Measurements from ENCODE around the gene GKN1. TPM values are rescaled to one million over a fixed set of nuclear protein-coding genes. Genes with fewer than 3 reads are reported as not detected.

Gene GKN1
- total RNA-seq, 1 donor: 0.31 TPM

DNA sequence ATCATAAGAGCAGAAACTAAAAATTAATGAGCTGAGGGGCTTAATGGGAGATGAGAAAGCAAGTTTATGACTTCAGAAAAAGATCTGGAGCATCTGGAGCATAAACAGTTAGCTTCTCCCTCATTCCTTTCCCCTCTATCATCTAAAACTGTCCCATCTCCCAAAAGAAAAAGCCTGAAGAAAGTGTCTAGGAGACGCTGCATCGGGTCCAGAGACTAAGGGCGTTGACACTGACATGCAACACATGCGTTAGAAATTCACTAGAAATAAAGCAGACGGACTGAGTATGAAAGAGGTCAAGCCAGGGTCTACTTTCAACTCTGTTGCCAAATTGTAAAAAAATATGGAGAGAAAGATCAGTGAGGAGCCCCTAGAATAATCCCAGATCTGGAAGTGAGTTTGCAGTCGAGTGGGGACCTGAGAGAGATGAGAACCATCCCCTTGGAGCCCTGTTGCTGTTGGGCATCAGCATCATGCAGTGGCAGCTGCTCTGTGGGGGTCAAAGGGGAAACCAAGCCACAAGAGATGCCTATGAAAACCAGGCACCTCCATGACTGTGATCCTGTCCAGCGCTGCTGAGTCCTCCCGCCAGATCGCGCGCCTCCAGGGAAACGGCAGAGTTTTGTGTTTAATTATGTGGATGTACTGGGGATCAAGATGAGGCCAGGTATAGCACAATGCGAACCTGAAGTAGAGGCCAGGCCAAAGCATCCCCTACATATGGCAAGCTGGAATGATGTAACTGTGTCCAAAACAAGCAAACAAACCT is 52.4 kb downstream of the GKN1 start:
- H3K27me3 ChIP-seq (ENCODE audit: insufficient read depth, low read length): peaks cover 7% of the 10 kb centered on the region
- no peaks in the 10 kb centered on the region for H3K9me3 ChIP-seq (ENCODE audit: low read depth, low read length)
- H3K4me1 ChIP-seq (ENCODE audit: insufficient read depth, low read length): no peaks in the 10 kb centered on the region
- H3K4me3 ChIP-seq (ENCODE audit: low read length): no peak overlapping the region

Other genes with a start within 250 kb of the GKN1 start
- 28.2 TPM for gene ARHGAP25, start 239.8 kb upstream of the GKN1 start, total RNA-seq
- not detected for gene BMP10, start 103.2 kb upstream of the GKN1 start, total RNA-seq
- not detected for gene GKN2, start 21.7 kb upstream of the GKN1 start, total RNA-seq
- gene ANTXR1, start 38.5 kb downstream of the GKN1 start, total RNA-seq: under 0.01 TPM